Stimulated activated CD4-positive, alpha-beta T cell treated with anti-CD3 and anti-CD28 coated beads, Interleukin-15, amount 100 ng/mL, for 48 hours (primary cell): ENCODE data around the gene CHP2.
"Not testable (repeated sequence)": the region's sequence is repeated elsewhere in the genome, so short reads cannot be mapped to it uniquely, and the experiment has no call there.

Experiments
- DNase-seq, 2 donors: peaks; one replicate each; pipeline ENCODE4 v3.0.0-alpha.2; 2020; ENCODE audit warnings: low read depth in 2 of 2

Gene CHP2

DNA sequence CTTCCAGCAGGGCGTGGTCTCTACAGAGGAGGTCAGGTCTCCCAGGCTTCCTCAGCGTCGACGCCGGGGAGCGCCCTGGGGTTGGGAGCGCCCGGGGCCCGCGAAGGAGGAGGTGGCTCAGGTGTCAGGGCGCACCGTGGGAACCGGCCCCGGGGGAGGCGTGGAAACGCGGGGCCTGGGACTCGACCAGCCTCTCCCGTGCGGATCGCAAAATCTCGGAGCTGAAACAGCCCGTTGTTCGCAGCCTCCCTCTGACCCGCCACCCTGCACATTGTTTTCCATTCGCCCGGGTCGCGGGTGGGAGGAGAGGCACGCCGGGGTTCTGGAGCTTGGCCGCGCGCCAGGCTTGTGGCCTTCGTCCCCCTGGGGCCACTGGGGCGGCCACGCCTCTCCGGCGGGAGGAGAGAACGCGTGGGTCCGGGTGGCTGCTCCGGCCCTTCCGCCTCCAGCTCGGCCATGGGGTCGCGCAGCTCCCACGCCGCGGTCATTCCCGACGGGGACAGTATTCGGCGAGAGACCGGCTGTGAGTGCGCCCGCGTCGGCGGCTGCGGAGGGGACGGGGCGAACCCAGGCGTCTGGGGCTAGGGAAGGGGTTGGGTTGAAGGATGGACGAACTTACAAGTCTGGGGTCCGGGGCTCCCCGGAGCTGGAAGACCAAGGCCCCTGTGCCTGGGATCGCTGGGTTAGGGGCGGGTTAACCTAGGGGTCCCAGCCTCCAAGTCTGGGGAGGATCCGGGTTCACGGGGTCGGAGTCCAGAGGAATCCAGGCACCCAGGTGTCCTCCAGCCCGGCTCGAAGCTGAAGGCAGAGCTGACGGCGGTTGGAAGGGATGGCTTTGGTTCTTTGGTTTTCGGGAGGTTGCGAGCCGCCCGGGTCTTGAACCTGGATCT is at the start of gene CHP2:
Gene CHP2, plus strand, starts transcription at position 433 of the 890 bp plus-strand sequence. Its CDS starts 24 bp downstream, at position 457.
- DNase-seq: no peak

DNA sequence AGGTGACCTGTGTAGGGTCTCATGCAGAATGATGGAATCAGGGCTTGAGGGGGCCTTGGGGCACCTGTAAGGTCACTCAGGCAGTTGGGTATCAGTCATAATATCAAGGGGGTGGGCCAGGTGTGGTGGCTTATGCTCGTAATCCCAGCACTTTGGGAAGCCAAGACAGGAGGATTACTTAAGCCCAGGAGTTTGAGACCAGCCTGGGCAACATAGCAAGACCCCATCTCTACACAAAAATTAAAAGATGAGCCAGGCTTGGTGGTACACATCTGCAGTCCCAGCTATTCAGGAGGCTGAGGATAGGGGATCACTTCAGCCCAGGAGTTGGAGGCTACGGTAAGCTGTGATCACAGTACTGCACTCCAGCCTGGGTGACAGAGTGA is 49.3 kb upstream of the CHP2 start:
- DNase-seq: no peak

- no peak for DNase-seq
Observed at GRCh38 chr16:23706439-23706838, 48.4 kb upstream of the CHP2 start.

DNA sequence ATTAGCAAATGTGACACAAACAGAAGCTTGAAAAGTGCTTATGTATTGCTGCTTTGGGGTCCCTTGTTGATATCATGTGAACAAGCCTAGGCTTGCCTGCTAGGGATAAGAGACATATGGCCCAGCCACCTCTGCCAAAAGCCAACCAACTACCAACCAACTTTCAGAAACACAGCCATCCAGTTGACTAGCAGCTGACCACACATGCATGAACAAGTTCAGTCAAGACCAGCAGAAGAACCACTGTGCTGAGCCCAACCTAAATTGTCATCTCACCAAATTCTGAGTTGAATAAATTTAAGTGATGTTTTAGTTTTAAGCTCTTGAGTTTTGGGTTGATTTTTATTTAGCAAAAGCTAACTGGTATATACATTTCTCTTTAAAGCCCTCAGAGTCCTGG is 45.3 kb upstream of the CHP2 start:
- DNase-seq: no peak

DNA sequence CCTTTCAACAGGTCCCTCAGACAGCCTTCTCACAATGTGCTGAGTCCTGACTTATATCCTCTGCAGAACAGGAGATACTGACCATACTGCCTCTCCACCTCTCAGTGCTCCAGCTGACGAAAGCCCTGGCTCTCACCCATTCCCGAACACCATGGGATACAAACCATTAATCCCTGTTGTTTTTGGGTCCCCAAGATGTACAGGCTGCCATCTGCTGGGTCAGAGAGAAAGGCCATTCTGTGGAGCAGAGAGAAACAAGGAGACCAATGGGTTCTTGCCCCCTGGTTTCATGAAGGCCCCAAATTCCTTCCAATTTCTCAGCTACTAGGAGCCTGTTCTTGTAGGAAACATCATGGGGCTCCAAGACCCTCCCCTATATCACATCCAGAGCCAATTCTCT is 44.8 kb upstream of the CHP2 start:
- no peak for DNase-seq

DNA sequence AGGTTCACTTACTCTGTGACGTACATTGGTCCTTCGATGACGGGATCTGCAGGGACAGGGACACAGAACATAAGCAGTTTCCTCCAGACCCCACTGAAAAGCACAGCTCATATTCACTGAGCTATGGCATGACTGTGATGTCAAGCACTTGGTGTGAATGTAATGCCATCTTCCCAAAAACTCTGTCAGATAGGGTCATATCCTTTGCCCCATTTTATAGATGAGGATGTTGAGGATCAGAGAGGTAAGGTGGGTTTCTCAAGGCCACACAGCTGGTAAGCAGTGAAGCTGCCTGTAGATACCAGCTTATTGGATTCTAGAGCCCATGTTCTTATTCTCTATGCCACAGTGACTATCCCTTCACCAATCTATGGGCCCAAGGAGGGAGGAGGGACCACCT is 44.3 kb upstream of the CHP2 start:
- no peak for DNase-seq

DNA sequence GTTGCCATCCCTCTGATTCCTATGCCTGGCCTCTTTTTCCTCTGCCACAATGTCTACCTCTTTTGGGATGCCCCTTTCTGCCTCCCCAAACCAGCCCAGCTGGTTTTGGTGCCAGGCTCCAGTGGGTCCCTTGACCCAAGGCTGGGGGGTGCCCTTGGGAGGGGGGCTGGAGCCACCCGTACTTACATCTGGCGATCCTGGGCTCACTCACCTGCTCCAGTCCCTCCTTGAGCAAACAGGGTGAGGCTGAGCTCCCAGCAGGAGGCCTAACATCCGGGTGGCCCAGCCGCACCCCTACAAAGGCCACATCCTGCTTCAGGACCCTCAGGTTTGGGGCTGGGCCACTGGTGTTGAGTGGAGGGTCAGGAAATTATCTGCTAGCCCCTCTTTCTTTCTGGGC is 43.0 kb upstream of the CHP2 start:
- no peak for DNase-seq

- DNase-seq: no peak
Observed at GRCh38 chr16:23712976-23713375, 41.9 kb upstream of the CHP2 start, which contains the start of gene ERN2. TSS of gene ERN2 (minus strand) at chr16:23713222. CDS start at chr16:23713187, 35 bp downstream.

DNA sequence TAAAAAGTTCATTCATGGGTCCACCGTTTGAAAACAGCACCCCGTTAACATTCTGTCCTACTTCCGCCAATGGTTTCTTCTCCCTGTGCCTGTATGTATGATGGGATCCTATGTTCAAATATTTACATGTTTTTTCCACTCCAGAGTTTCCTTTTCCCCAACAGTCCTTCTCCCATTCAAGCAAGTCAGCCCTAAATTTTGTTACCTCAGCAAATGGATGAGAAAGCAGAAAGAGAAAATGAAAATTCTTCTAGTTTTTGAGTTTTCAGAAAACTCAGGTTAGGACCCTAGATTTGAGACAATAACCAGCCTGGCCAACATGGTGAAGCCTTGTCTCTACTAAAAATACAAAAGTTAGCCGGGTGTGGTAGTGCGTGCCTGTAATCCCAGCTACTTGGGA is 38.3 kb upstream of the CHP2 start:
- DNase-seq: no peak

DNA sequence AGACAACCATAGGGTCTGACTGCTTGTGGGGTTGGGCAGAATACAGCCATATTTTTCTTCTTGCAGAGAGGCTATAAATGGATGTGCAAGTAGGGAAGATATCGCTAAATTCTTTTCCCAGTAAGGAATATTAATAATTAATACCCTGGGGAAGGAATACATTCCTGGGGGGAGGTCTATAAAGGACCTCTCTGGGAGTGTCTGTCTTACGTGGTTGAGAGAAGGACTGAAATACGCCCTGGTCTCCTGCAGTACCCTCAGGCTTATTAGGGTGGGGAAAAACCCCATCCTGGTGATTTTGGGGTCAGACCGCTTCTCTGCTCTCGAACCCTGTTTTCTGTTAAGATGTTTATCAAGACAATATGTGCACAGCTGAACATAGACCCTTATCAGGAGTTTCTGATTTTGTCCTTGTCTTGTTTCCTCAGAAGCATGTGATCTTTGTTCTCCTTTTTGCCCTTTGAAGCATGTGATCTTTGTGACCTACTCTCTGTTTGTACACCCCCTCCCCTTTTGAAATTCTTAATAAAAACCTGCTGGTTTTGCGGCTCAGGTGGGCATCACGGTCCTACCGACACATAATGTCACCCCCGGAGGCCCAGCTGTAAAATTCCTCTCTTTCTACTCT is 32.1 kb upstream of the CHP2 start:
- not testable (repeated sequence) for DNase-seq

DNA sequence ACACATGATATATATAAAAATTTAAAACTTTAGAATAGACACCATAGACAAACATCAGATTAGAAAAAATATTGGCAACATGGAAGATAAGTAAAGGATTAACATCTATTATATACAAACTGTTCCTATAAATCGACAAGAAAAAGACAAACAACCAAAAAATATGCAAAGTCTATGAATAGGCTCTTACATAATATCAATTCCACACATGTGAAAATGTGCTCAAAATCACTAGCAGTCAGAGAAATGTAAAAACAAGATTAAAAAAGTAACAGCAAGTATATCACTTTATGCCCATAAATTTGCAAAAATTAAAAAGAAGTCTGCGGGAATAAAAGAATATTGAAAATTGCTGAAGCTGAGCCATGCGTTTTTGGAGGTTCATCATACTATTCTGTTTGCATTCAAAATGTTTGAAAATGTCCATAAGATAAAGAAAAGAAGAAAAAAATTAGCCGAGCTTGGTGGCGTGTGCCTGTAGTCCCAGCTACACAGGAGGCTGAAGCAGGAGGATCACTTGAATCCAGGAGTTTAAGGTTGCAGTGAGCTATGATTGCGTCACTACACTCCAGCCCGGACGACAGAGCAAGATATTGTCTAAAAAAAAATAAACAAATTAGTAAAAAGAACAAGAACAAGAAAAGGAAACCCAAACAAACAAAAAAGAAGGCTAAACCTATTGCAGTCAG is 30.6 kb upstream of the CHP2 start:
- DNase-seq: no peak

GRCh38 chr16:23724785-23725131 is 30.1 kb upstream of the CHP2 start:
- DNase-seq: no peak

DNA sequence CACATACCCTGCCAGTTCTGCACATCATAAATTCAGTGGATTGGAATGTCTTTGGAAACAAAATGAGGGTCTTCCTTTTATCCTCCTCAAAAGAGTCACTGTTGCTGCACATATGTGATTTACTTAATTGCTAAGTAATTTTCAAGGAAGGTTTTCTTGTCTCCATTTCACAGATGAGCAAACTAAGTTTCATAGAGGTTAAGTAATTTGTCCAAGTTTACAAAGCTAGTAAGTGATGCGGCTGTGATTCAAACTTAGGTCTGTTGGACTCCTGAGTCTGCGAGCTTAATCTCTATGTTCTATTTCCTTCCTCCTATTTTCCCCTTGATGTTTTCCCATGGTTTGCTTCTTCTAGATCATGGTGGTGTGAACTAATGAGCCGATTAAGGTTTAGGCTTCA is 28.1 kb upstream of the CHP2 start:
- DNase-seq: no peak

DNA sequence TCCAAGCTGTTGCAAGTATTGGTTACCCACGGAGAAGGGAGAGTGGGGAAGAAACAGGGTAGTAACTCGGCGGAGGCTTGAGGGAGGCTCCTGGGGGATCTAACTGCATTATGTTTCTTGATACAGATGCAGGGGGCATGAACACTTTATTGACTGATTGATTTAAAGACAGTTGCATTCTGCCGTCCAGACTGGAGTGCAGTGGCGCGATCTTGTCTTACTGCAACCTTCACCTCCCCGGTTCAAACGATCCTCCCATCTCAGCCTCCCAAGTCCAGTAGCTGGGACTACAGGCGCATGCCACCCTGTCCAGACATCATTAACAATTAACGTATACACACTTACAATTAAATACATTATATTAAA is 26.7 kb upstream of the CHP2 start:
- no peak for DNase-seq

- DNase-seq: no peak
Observed at GRCh38 chr16:23729503-23730424, 25.1 kb upstream of the CHP2 start.

DNA sequence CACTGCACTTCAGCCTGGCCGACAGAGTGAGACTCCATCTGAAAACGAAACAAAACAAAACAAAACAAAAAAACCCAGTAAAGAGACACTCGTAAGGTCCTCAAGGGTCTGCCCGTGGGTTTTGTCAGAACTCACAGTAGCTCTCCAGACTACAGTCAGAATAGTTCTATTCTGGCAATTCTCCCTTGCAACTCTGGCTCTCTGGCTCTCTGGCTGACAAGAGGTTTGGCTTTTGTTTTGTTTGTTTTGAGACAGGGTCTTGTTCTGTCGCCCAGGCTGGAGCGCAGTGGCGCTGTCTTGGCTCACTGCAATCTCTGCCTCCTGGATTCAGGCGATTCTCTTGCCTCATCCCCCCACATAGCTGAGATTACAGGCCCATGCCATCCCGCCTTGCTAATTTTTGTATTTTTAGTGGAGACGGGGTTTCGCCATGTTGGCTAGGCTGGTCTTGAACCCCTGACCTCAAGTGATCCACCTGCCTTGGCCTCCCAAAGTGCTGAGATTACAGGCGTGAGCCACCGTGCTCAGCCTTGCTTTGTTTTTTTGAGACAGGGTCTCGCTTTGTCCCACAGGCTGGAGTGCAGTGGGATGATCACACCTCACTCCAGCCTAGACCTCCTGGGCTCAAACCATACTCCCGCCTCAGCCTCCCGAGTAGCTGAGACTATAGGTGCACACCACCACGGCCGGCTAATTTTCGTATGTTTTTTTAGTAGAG is 20.5 kb upstream of the CHP2 start:
- DNase-seq: no peak

DNA sequence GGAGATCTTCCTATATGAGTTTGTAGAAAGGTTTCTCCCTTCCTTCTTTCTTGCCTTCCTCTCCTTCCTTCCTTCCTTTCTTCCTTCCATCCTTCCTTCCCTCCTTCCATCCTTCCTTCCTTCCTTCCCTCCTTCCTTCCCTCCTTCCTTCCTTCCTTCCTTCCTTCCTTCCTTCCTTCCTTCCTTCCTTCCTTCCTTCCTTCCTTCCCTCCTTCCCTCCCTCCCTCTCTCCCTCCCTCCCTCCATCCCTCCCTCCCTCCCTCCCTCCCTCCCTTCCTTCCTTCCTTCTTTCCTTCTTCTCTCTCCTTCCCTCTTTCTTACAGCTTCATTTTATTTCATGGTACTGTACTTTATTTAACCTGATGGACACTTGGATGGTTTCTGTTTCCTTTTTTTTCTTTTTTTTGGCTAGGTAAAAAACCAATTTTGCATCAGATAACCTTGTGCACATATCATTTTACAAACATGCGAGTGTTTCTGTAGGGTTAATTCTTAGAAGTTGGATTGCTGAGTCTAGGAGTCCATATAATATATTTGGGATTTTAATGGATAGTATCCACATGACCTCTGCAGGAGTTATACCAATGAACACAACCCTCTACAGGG is 17.3 kb upstream of the CHP2 start:
- not testable (repeated sequence) for DNase-seq

GRCh38 chr16:23739516-23739915 is 15.3 kb upstream of the CHP2 start:
- no peak for DNase-seq

- no peak for DNase-seq
Observed at GRCh38 chr16:23741675-23742303, 13.0 kb upstream of the CHP2 start.

GRCh38 chr16:23742766-23743165 is 12.1 kb upstream of the CHP2 start:
- no peak for DNase-seq
